A673 (cell line): Measurements from ENCODE around the gene HAUS2. TPM values are rescaled to one million over a fixed set of nuclear protein-coding genes. Genes with fewer than 3 reads are reported as not detected.

Experiments
- BruUV-seq: library from RNA; stranded (reverse); fragments of 400-500 nt; replicated peaks from 2 replicates; lab custom pipeline; 2021; lab: Mats Ljungman, UMichigan
- CTCF ChIA-PET: fragments of 300-600 bp; sonication (Branson Sonifier 250); formaldehyde crosslinking; loops from one replicate; lab custom pipeline; 2022; ENCODE audit warnings: antibody characterized with exemption; lab: Charles Lee
- POLR2A ChIA-PET: fragments of 300-600 bp; sonication (Branson Sonifier 250); formaldehyde crosslinking; loops from one replicate; lab custom pipeline; 2022; ENCODE audit warnings: antibody characterized with exemption; ENCODE audit not compliant: low non-redundant PET; lab: Charles Lee
- DNase-seq: peaks from one replicate; pipeline ENCODE4 v3.0.0-alpha.2; 2015; ENCODE audit warnings: low spot score
- H3K27ac ChIP-seq: fragments of 200-600 bp; sonication (generic); 2 replicates; pipeline ENCODE4 v1.5.1; 2016; ENCODE audit warnings: mixed run types, low read depth, mild to moderate bottlenecking, mixed read lengths, antibody characterized with exemption, low read length; ENCODE audit not compliant: poor library complexity, severe bottlenecking
- H3K27me3 ChIP-seq: fragments of 200-600 bp; sonication (generic); replicated peaks from 2 replicates; pipeline ENCODE4 v1.6.1; 2017; ENCODE audit warnings: mixed run types, low read depth, mild to moderate bottlenecking, mixed read lengths, antibody characterized with exemption, low read length; ENCODE audit not compliant: insufficient read depth, poor library complexity
- H3K36me3 ChIP-seq: fragments of 200-600 bp; sonication (generic); 2 replicates; pipeline ENCODE4 v1.6.1; 2016; ENCODE audit warnings: mixed run types, mild to moderate bottlenecking, mixed read lengths, antibody characterized with exemption, low read length; ENCODE audit not compliant: insufficient read depth, poor library complexity, severe bottlenecking
- H3K4me1 ChIP-seq: fragments of 200-600 bp; sonication (generic); 2 replicates; pipeline ENCODE4 v1.6.1; 2017; ENCODE audit warnings: mixed run types, mild to moderate bottlenecking, mixed read lengths, antibody characterized with exemption, low read length; ENCODE audit not compliant: insufficient read depth, poor library complexity, severe bottlenecking
- H3K4me3 ChIP-seq: fragments of 200-600 bp; sonication (generic); 2 replicates; pipeline ENCODE4 v1.5.1; 2016; ENCODE audit warnings: low read depth, mixed run types, mild to moderate bottlenecking, mixed read lengths, low read length; ENCODE audit not compliant: poor library complexity, severe bottlenecking
- H3K9me3 ChIP-seq: fragments of 200-600 bp; sonication (generic); 2 replicates; pipeline ENCODE4 v1.6.1; 2016; ENCODE audit warnings: mixed run types, low read depth, mild to moderate bottlenecking, mixed read lengths, antibody characterized with exemption, low read length; ENCODE audit not compliant: poor library complexity, severe bottlenecking
- EZH2 ChIP-seq: fragments of 200-600 bp; sonication (generic); IDR thresholded peaks from 2 replicates; pipeline ENCODE4 v1.6.1; 2017; ENCODE audit warnings: borderline replicate concordance, low read depth, mild to moderate bottlenecking, mixed read lengths, antibody characterized with exemption, low read length; ENCODE audit not compliant: poor library complexity, severe bottlenecking
- intact Hi-C: fragments of 100-400 bp; cut with micrococcal nuclease; formaldehyde crosslinking; loops from one replicate; pipeline ENCODE4 v1.10.0; 2022; ENCODE audit not compliant: unreplicated experiment
- total RNA-seq: library from RNA; stranded (reverse); gene quantifications from 2 replicates; pipeline ENCODE4 v1.2.3, GENCODE V29; 2021
- TF ChIP-seq, protein P1 (sequence below): fragments of 300-800, 200-600 bp; sonication (generic); conservative IDR thresholded peaks from 2 replicates; pipeline ENCODE4 v1.5.1; 2017; ENCODE audit warnings: low read depth, mild to moderate bottlenecking, antibody characterized with exemption, low read length, moderate library complexity, mixed read lengths

Gene HAUS2
- total RNA-seq, 1 experiment from 2014 or later = 44.1 TPM

DNA sequence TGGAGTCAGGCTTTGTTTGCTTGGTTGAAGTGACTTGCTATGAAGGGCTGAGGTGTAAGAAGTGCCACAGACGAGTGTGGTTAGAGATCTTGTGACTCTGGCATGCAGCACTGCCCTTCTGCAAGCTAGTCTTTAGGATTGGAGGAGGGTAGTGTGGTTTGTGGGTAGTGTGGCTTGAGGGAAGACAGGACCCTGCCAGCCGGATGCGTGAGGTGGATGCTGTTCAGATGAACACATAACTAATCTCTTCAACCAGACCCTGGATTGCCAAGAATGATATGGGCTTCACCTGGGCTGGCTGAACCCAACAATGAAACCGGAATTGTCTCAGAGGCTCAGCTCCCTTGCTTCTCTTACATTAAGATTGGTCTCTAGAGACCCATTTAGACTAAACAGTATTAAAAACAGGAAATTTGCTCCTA is 59.5 kb downstream of the HAUS2 start:
- CTCF ChIA-PET = interaction anchor here (0.8 kb wide), 1 partner anchor 223 kb away, joined by 3 read pairs; no protein-coding TSS in a partner anchor
- H3K4me3 ChIP-seq = no peak overlapping the region
- DNase-seq = peak; percentile 66
- TF ChIP-seq EZH2 = no peak
- TF ChIP-seq, protein P1, sequence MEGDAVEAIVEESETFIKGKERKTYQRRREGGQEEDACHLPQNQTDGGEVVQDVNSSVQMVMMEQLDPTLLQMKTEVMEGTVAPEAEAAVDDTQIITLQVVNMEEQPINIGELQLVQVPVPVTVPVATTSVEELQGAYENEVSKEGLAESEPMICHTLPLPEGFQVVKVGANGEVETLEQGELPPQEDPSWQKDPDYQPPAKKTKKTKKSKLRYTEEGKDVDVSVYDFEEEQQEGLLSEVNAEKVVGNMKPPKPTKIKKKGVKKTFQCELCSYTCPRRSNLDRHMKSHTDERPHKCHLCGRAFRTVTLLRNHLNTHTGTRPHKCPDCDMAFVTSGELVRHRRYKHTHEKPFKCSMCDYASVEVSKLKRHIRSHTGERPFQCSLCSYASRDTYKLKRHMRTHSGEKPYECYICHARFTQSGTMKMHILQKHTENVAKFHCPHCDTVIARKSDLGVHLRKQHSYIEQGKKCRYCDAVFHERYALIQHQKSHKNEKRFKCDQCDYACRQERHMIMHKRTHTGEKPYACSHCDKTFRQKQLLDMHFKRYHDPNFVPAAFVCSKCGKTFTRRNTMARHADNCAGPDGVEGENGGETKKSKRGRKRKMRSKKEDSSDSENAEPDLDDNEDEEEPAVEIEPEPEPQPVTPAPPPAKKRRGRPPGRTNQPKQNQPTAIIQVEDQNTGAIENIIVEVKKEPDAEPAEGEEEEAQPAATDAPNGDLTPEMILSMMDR = no peak
- H3K9me3 ChIP-seq = no peaks in the 10 kb centered on the region
- H3K36me3 ChIP-seq = no peaks in the 10 kb centered on the region
- H3K4me1 ChIP-seq = peaks cover 39% of the 10 kb centered on the region
- intact Hi-C loops = no loop called here
- POLR2A ChIA-PET = no interaction called here
- peak overlapping the region; percentile 34 for H3K27ac ChIP-seq
- BruUV-seq = no TSS peak
- H3K27me3 ChIP-seq = no peaks in the 10 kb centered on the region

DNA sequence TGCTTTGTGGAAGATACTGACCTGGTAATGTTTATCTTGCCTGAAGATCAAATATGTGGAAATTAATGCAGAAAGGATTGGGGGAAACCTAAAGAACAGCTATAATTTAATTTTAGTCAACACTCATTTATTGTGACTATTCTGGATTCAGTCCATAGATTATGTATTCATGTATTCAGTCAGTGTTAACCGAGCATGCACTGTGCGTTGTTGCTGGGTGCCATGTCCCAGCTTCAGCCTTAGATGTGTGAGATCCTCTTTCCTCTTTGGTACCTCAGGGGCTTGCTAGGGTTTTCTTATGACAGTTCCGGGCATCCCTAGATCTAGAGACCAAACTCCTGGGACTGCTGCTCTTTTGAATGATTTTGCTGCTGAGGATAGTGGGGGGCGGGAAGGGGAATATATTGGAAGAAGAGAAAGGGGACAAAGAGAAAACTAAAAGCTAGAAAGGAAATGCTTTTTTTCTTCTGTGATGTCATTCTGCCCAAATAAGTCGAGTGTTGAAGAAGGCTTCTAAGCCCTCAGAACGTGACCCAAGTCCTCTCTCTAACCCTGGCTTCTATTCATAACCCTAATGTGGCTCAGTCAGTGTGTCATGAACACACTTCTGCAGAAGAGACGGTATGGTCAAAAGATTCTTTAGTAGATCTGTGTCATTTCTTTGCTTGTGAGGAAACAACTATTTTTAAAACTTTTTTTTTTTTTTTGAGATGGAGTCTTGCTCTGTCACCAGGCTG is 60.3 kb downstream of the HAUS2 start:
- ChIA-PET CTCF (no interaction called here), POLR2A (interaction anchor here (0.7 kb wide), 1 partner anchor 34 kb away, joined by 3 read pairs; the partner anchor contains the start of gene STARD9)
- H3K4me1 ChIP-seq = peaks cover 39% of the 10 kb centered on the region
- peak overlapping the region; percentile 34 for H3K27ac ChIP-seq
- BruUV-seq = no TSS peak
- intact Hi-C loops = no loop called here
- peak overlapping the region; percentile 4 for H3K4me3 ChIP-seq
- H3K27me3 ChIP-seq = no peaks in the 10 kb centered on the region
- DNase-seq = peak; percentile 68
- no peak for TF ChIP-seq EZH2
- TF ChIP-seq, protein P1 = no peak
- H3K36me3 ChIP-seq = no peaks in the 10 kb centered on the region
- H3K9me3 ChIP-seq = no peaks in the 10 kb centered on the region

DNA sequence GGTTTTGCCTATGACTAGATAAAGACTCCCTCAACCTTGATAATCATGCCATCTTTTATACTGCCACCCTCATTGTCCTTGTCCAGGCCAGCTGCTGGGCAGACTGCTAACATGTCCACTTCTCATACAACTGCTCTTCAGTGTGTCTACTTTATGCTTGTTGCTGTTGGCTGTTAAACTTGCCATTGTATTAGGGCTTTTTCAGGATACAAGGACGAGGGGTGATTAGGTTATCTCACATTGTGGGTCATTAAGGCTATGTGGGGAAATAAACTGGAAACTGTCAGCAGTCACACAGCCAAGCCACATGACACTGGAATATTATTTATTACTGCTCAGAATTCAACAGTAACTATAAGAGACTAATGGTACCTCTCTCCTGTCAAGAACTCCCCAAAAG is 62.9 kb downstream of the HAUS2 start:
- intact Hi-C loops = no loop called here
- no peak for TF ChIP-seq EZH2
- TF ChIP-seq, protein P1 = no peak
- no peak for DNase-seq
- H3K36me3 ChIP-seq = no peaks in the 10 kb centered on the region
- POLR2A ChIA-PET = no interaction called here
- CTCF ChIA-PET = no interaction called here
- peaks cover 23% of the 10 kb centered on the region for H3K4me1 ChIP-seq
- no peaks in the 10 kb centered on the region for H3K9me3 ChIP-seq
- no TSS peak for BruUV-seq
- no peak overlapping the region for H3K27ac ChIP-seq
- H3K27me3 ChIP-seq = no peaks in the 10 kb centered on the region
- no peak overlapping the region for H3K4me3 ChIP-seq
